Suprapubic skin (tissue), 4 donors: ENCODE data around the gene ATP11A. TPM values are rescaled to one million over a fixed set of nuclear protein-coding genes. Genes with fewer than 3 reads are reported as not detected.
A peak's percentile ranks its signal among the peaks of the same experiment; 100 is the strongest.

ENCODE experiments used
- DNase-seq, 2 donors: peaks; one replicate each; pipeline ENCODE4 v3.0.0-alpha.2; 2019; ENCODE audit warnings: low spot score in 2 of 2
- H3K27ac ChIP-seq: fragments of 200-600 bp; sonication (generic); one replicate; pipeline ENCODE4 v1.5.1; 2019
- H3K27me3 ChIP-seq: fragments of 200-600 bp; sonication (generic); one replicate; pipeline ENCODE4 v1.5.1; 2019
- H3K36me3 ChIP-seq: fragments of 200-600 bp; sonication (generic); one replicate; pipeline ENCODE4 v1.5.1; 2019
- H3K4me1 ChIP-seq: fragments of 200-600 bp; sonication (generic); one replicate; pipeline ENCODE4 v1.5.1; 2019
- H3K4me3 ChIP-seq: fragments of 200-600 bp; sonication (generic); one replicate; pipeline ENCODE4 v1.5.1; 2019; ENCODE audit warnings: mild to moderate bottlenecking
- H3K9me3 ChIP-seq: fragments of 200-600 bp; sonication (generic); one replicate; pipeline ENCODE4 v1.5.1; 2019
- EP300 ChIP-seq: sonication (generic); formaldehyde crosslinking; IDR thresholded peaks from one replicate; pipeline ENCODE4 v1.6.1; 2017; ENCODE audit warnings: antibody characterized with exemption
- POLR2A ChIP-seq, 2 donors: fragments of 450-650 bp; IDR thresholded peaks; one replicate each; pipeline ENCODE4 v1.6.1; 2017; ENCODE audit warnings: antibody characterized with exemption in 2 of 2, mild to moderate bottlenecking in 2 of 2, moderate library complexity in 2 of 2
- POLR2AphosphoS5 ChIP-seq, 3 donors: sonication (generic); formaldehyde crosslinking; IDR thresholded peaks; one replicate each; pipeline ENCODE4 v1.6.1; 2017; ENCODE audit warnings: antibody characterized with exemption in 3 of 3
- WGBS: methylation state at CpG from one replicate; pipeline ENCODE4 v1.1.5; 2018; 5-methylcytosine and 5-hydroxymethylcytosine counted together
- total RNA-seq, 4 donors: library from RNA; depleted of rRNA; stranded (reverse); fragments of >200 nt; gene quantifications; one replicate each; pipeline ENCODE4 v1.1.0, GENCODE V29; 2016
- TF ChIP-seq, protein P1 (sequence below), 2 donors: fragments of 200-600 bp in 1 of 2; fragments of 450-650 bp in 1 of 2; sonication (generic) in 1 of 2; IDR thresholded peaks; one replicate each; pipeline ENCODE4 v1.5.1; 2016 to 2019; ENCODE audit warnings: antibody characterized with exemption in 2 of 2, mild to moderate bottlenecking in 1 of 2, moderate library complexity in 1 of 2

The ATP11A gene
- total RNA-seq, 4 donors from 2014 or later = 22.8 to 51.0 (median 39.8) TPM

DNA sequence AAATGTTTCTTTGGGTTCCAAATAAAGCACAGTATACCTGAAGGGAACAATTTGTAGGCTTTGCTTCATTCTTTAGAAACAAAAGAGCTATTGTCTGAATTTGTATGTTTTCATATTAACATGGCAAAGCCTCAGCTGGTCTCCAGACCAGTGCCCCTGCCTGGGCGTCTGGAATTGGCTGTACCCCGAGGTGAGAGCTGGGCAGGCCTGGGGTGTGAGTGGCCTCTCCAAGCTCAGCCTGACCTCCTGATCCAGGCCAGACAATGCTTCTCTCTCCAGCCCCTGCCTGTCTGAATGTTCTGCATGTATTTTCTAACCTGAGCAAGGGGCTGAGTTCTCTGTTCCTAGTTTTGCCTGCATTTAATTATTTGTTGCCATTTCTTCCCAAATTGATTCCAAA, 212.8 kb downstream of the ATP11A start:
- Histone ChIP-seq H3K36me3 (no peaks in the 10 kb centered on the region), H3K9me3 (no peaks in the 10 kb centered on the region), H3K27ac (peak overlapping the region; percentile 52), H3K27me3 (peaks cover 10% of the 10 kb centered on the region), H3K4me3 (no peak overlapping the region), H3K4me1 (no peaks in the 10 kb centered on the region)
- DNase-seq = peak in 1 of 2 donors; percentile 74
- no peak for TF ChIP-seq EP300
- TF ChIP-seq, protein P1, sequence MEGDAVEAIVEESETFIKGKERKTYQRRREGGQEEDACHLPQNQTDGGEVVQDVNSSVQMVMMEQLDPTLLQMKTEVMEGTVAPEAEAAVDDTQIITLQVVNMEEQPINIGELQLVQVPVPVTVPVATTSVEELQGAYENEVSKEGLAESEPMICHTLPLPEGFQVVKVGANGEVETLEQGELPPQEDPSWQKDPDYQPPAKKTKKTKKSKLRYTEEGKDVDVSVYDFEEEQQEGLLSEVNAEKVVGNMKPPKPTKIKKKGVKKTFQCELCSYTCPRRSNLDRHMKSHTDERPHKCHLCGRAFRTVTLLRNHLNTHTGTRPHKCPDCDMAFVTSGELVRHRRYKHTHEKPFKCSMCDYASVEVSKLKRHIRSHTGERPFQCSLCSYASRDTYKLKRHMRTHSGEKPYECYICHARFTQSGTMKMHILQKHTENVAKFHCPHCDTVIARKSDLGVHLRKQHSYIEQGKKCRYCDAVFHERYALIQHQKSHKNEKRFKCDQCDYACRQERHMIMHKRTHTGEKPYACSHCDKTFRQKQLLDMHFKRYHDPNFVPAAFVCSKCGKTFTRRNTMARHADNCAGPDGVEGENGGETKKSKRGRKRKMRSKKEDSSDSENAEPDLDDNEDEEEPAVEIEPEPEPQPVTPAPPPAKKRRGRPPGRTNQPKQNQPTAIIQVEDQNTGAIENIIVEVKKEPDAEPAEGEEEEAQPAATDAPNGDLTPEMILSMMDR (IDR thresholded peaks at IDR 0.05) = no peak
- TF ChIP-seq POLR2A (IDR thresholded peaks at IDR 0.05) = no peak
- TF ChIP-seq POLR2AphosphoS5 (IDR thresholded peaks at IDR 0.05) = no peak
- WGBS = 72% methylated on average over 2 of the region's 2 CpGs

DNA sequence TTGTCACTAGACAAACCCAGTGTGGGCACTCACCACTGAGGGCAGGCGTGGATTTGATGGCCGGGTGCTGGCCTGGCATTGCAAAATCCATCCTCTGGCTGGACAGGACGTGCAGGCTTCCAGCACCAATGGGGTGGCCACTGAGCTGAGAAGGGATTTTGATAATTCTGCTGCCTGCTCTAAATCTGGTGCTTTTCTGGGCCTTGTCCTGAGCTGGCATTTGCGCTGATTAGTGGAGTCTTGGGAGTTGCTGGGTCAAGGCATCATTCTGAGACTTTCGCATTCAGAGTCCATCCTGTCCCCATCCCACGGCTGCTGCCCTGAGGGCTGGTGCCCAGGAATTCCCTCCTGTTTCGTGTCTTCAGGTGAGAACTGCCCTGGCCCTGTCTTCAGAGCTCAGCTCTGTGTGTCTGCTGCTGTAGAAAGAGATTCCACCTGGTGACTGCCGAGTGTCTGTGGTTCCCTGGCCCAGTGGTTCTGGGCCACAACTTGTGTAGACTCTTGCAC, 213.3 kb downstream of the ATP11A start:
- Histone ChIP-seq H3K4me3 (no peak overlapping the region), H3K9me3 (no peaks in the 10 kb centered on the region), H3K4me1 (no peaks in the 10 kb centered on the region), H3K36me3 (no peaks in the 10 kb centered on the region), H3K27me3 (peaks cover 11% of the 10 kb centered on the region), H3K27ac (peak overlapping the region; percentile 52)
- no peak for TF ChIP-seq POLR2AphosphoS5 (IDR thresholded peaks at IDR 0.05)
- TF ChIP-seq POLR2A (IDR thresholded peaks at IDR 0.05) = no peak
- no peak for TF ChIP-seq EP300
- TF ChIP-seq, protein P1 (IDR thresholded peaks at IDR 0.05) = no peak
- DNase-seq = no peak
- 89% methylated on average over 6 of the region's 8 CpGs for WGBS

DNA sequence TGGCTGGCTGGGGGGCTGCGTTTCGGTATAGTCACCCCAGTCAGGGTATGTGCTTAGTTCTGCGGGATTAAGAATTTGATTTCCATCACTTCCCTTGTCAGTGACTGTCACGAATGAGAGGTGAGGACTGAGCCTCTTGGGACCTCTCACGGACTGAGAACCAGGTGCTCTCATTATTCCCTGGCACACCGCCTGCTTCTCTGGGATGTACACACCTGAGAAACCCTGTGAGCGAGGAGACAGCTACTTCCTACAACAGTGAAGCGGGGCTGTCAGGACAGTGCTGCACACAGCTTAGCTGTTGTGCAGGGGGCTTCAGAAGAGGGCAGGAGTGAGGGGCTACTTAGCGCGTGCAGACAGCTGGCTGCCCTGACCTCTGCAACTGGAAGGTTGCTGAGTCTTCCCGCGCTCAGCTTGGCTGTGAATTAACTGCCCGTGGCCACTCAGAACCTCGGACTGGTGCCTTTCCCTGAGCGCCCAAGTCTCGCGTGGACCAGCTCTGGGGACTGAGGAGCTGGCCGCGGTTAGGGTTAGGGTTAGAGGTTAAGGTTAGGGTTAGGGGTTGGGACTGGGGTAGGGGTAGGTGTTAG, 213.9 kb downstream of the ATP11A start:
- Histone ChIP-seq H3K4me1 (no peaks in the 10 kb centered on the region), H3K27ac (peak overlapping the region; percentile 52), H3K4me3 (no peak overlapping the region), H3K36me3 (no peaks in the 10 kb centered on the region), H3K9me3 (no peaks in the 10 kb centered on the region), H3K27me3 (peaks cover 16% of the 10 kb centered on the region)
- peak; percentile 38 to 53 for DNase-seq
- no peak for TF ChIP-seq POLR2AphosphoS5 (IDR thresholded peaks at IDR 0.05)
- TF ChIP-seq, protein P1 (IDR thresholded peaks at IDR 0.05) = no peak
- no peak for TF ChIP-seq EP300
- TF ChIP-seq POLR2A (IDR thresholded peaks at IDR 0.05) = no peak
- WGBS = 89% methylated on average over 17 of the region's 19 CpGs

DNA sequence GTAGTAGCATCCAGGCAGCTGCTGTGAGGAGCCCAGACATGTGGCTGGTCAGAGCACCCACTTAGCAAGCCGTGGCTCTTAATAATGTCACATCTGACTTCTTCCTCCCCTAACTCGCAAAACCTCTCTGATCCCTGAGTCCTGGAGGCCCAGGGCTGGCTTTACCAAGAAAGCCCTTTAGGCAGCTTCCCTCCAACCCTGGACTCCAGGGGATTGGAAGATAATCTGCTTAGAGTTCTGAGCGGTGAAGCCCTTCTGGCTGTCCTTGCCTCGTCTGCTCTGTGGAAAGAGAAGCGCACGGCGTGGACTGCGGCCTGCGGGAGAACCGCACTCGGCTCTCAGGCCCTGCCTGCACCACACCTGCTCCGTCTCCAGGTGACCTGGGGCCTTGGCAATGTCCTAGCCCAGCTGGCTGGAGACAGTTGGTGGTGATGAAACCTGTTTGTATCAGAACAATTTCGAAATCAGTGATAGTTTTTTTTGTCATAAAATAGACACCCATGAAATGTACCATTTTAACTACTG, 214.7 kb downstream of the ATP11A start:
- DNase-seq = peak in 1 of 2 donors; percentile 61
- H3K4me1 ChIP-seq = no peaks in the 10 kb centered on the region
- no peaks in the 10 kb centered on the region for H3K9me3 ChIP-seq
- peaks cover 23% of the 10 kb centered on the region for H3K27me3 ChIP-seq
- no peak overlapping the region for H3K27ac ChIP-seq
- H3K4me3 ChIP-seq = no peak overlapping the region
- TF ChIP-seq EP300 = no peak
- TF ChIP-seq, protein P1 (IDR thresholded peaks at IDR 0.05) = no peak
- no peak for TF ChIP-seq POLR2A (IDR thresholded peaks at IDR 0.05)
- no peak for TF ChIP-seq POLR2AphosphoS5 (IDR thresholded peaks at IDR 0.05)
- no peaks in the 10 kb centered on the region for H3K36me3 ChIP-seq
- 86% methylated on average over 13 of the region's 13 CpGs for WGBS

DNA sequence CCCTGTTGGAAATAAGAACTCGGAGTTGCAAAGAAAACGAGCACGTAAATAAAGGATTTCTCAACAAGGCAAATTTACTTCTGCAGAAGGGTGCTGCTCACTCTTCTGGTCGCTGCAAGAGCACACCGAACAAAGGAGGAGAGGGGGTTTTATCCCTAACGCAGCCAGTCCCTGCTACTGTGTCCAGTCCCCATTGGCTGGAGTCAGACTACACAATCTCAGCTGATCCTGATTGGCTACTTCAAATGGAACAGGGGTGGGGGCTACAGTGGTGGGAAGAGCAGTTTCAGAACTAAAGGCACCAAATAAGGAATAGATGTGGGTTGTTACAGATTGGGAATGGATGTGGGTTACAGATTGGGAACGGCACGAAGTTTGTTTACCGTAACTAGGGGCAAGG, 215.2 kb downstream of the ATP11A start:
- Histone ChIP-seq H3K4me1 (no peaks in the 10 kb centered on the region), H3K9me3 (no peaks in the 10 kb centered on the region), H3K4me3 (no peak overlapping the region), H3K27ac (no peak overlapping the region), H3K27me3 (peaks cover 22% of the 10 kb centered on the region), H3K36me3 (no peaks in the 10 kb centered on the region)
- WGBS = 93% methylated on average over 9 of the region's 9 CpGs
- no peak for TF ChIP-seq EP300
- TF ChIP-seq, protein P1 (IDR thresholded peaks at IDR 0.05) = no peak
- no peak for TF ChIP-seq POLR2A (IDR thresholded peaks at IDR 0.05)
- TF ChIP-seq POLR2AphosphoS5 (IDR thresholded peaks at IDR 0.05) = no peak
- peak in 1 of 2 donors; percentile 32 for DNase-seq
